ENCODE measurements around the gene THEM4.

The THEM4 gene

GRCh38 chr1:151956957-151957497 lies 47.7 kb upstream of the THEM4 start (continued):
- TF ChIP-seq TOX (CRISPR knock-in tag; IDR thresholded peaks at IDR 0.05; ENCODE audit: borderline replicate concordance): no peak
- TF ChIP-seq ZFP30 (CRISPR knock-in tag; IDR thresholded peaks at IDR 0.05): no peak
- TF ChIP-seq BACH2 (CRISPR knock-in tag; IDR thresholded peaks at IDR 0.05; ENCODE audit: borderline replicate concordance): no peak
- TF ChIP-seq ZNF70 (CRISPR knock-in tag; IDR thresholded peaks at IDR 0.05): no peak
- TF ChIP-seq ESRRG (CRISPR knock-in tag; IDR thresholded peaks at IDR 0.05): no peak

GRCh38 chr1:151953409-151954094 lies 44.2 kb upstream of the THEM4 start:
- TF ChIP-seq CREB5 (CRISPR knock-in tag; IDR thresholded peaks at IDR 0.05; ENCODE audit: low read depth) (no peak), OSR1 (CRISPR knock-in tag; IDR thresholded peaks at IDR 0.05) (no peak), ISL1 (CRISPR knock-in tag; IDR thresholded peaks at IDR 0.05) (no peak), ESRRG (CRISPR knock-in tag; IDR thresholded peaks at IDR 0.05) (no peak), PATZ1 (CRISPR knock-in tag; IDR thresholded peaks at IDR 0.05; ENCODE audit: borderline replicate concordance) (no peak), BACH2 (CRISPR knock-in tag; IDR thresholded peaks at IDR 0.05; ENCODE audit: borderline replicate concordance) (no peak), CSRNP3 (CRISPR knock-in tag; IDR thresholded peaks at IDR 0.05) (no peak), ZNF8 (CRISPR knock-in tag; IDR thresholded peaks at IDR 0.05) (no peak), ARNTL (CRISPR knock-in tag; IDR thresholded peaks at IDR 0.05; ENCODE audit: borderline replicate concordance, low read depth) (no peak), ZFP30 (CRISPR knock-in tag; IDR thresholded peaks at IDR 0.05) (no peak)
- ATAC-seq: peak; percentile 36; the same call in 2 of the 3 replicates

- no peak for TF ChIP-seq RARB (CRISPR knock-in tag; IDR thresholded peaks at IDR 0.05)
- no peak for TF ChIP-seq ZC3H10 (CRISPR knock-in tag; IDR thresholded peaks at IDR 0.05)
- TF ChIP-seq ARNTL (CRISPR knock-in tag; IDR thresholded peaks at IDR 0.05; ENCODE audit: borderline replicate concordance, low read depth): no peak
- no peak for TF ChIP-seq CSRNP3 (CRISPR knock-in tag; IDR thresholded peaks at IDR 0.05)
- no peak for TF ChIP-seq ZNF70 (CRISPR knock-in tag; IDR thresholded peaks at IDR 0.05)
- no peak for TF ChIP-seq POU6F1 (CRISPR knock-in tag; IDR thresholded peaks at IDR 0.05; ENCODE audit: borderline replicate concordance, low read depth)
- no peak for TF ChIP-seq CREB5 (CRISPR knock-in tag; IDR thresholded peaks at IDR 0.05; ENCODE audit: low read depth)
- TF ChIP-seq TOX (CRISPR knock-in tag; IDR thresholded peaks at IDR 0.05; ENCODE audit: borderline replicate concordance): no peak
- TF ChIP-seq TCF4 (CRISPR knock-in tag; IDR thresholded peaks at IDR 0.05; ENCODE audit: borderline replicate concordance): no peak
- no peak for TF ChIP-seq ZNF565 (CRISPR knock-in tag; conservative IDR thresholded peaks at IDR 0.05; ENCODE audit: low read depth)
- no peak for TF ChIP-seq TSHZ2 (CRISPR knock-in tag; IDR thresholded peaks at IDR 0.05)
- ATAC-seq: no peak
Measured at GRCh38 chr1:151952811-151953210, 43.5 kb upstream of the THEM4 start.
